ENCODE results near the gene NPC1. TPM values are rescaled to one million over a fixed set of nuclear protein-coding genes. Genes with fewer than 3 reads are reported as not detected.

NPC1 gene
- total RNA-seq, result 48.0 TPM

GRCh38 chr18:23586249-23587196 lies at the start of gene NPC1:
Gene NPC1 (minus strand): TSS chr18:23586506. CDS start chr18:23586343, 163 bp downstream.
- H3K9me3 ChIP-seq (ENCODE audit: control insufficient read depth in 3 of 3, low read length in 3 of 3), result no peaks in the 10 kb centered on the region
- H3K36me3 ChIP-seq (ENCODE audit: control insufficient read depth in 3 of 3, insufficient read depth in 3 of 3, low read length in 3 of 3), result no peaks in the 10 kb centered on the region
- peaks cover 15 to 17% (median 16%) of the 10 kb centered on the region in 3 donors for H3K4me1 ChIP-seq (ENCODE audit: control insufficient read depth in 3 of 3, insufficient read depth in 3 of 3, low read length in 3 of 3)
- peak within 1 kb of the TSS; percentile 89 to 93 (median 90) for H3K4me3 ChIP-seq (ENCODE audit: low read length in 3 of 3)
- H3K27ac ChIP-seq (ENCODE audit: low read depth, low read length), result peak within 1 kb of the TSS; percentile 100
- peaks cover 0 to 3% (median 0%) of the 10 kb centered on the region in 3 donors for H3K27me3 ChIP-seq (ENCODE audit: control insufficient read depth in 3 of 3, insufficient read depth in 3 of 3, low read length in 3 of 3)
- H3K9ac ChIP-seq (ENCODE audit: low read depth in 1 of 3, low read length in 3 of 3), result peak within 1 kb of the TSS; percentile 94 to 98 (median 97)

- H3K4me3 ChIP-seq (ENCODE audit: low read length in 3 of 3), result no peak overlapping the region
- no peaks in the 10 kb centered on the region for H3K36me3 ChIP-seq (ENCODE audit: control insufficient read depth in 3 of 3, insufficient read depth in 3 of 3, low read length in 3 of 3)
- no peaks in the 10 kb centered on the region for H3K27me3 ChIP-seq (ENCODE audit: control insufficient read depth in 3 of 3, insufficient read depth in 3 of 3, low read length in 3 of 3)
- H3K27ac ChIP-seq (ENCODE audit: low read depth, low read length), result no peak overlapping the region
- H3K4me1 ChIP-seq (ENCODE audit: control insufficient read depth in 3 of 3, insufficient read depth in 3 of 3, low read length in 3 of 3), result no peaks in the 10 kb centered on the region
- H3K9ac ChIP-seq (ENCODE audit: low read depth in 1 of 3, low read length in 3 of 3), result no peak overlapping the region
- H3K9me3 ChIP-seq (ENCODE audit: control insufficient read depth in 3 of 3, low read length in 3 of 3), result no peaks in the 10 kb centered on the region
Observed at GRCh38 chr18:23636071-23636399, 49.7 kb upstream of the NPC1 start.

- H3K27ac ChIP-seq (ENCODE audit: low read depth, low read length), result no peak overlapping the region
- H3K27me3 ChIP-seq (ENCODE audit: control insufficient read depth in 3 of 3, insufficient read depth in 3 of 3, low read length in 3 of 3), result no peaks in the 10 kb centered on the region
- no peaks in the 10 kb centered on the region for H3K4me1 ChIP-seq (ENCODE audit: control insufficient read depth in 3 of 3, insufficient read depth in 3 of 3, low read length in 3 of 3)
- H3K36me3 ChIP-seq (ENCODE audit: control insufficient read depth in 3 of 3, insufficient read depth in 3 of 3, low read length in 3 of 3), result no peaks in the 10 kb centered on the region
- no peak overlapping the region for H3K9ac ChIP-seq (ENCODE audit: low read depth in 1 of 3, low read length in 3 of 3)
- no peak overlapping the region for H3K4me3 ChIP-seq (ENCODE audit: low read length in 3 of 3)
- H3K9me3 ChIP-seq (ENCODE audit: control insufficient read depth in 3 of 3, low read length in 3 of 3), result no peaks in the 10 kb centered on the region
Observed at GRCh38 chr18:23635283-23636070, 49.2 kb upstream of the NPC1 start.

GRCh38 chr18:23634692-23635091 lies 48.4 kb upstream of the NPC1 start:
- H3K27ac ChIP-seq (ENCODE audit: low read depth, low read length), result no peak overlapping the region
- no peaks in the 10 kb centered on the region for H3K4me1 ChIP-seq (ENCODE audit: control insufficient read depth in 3 of 3, insufficient read depth in 3 of 3, low read length in 3 of 3)
- no peaks in the 10 kb centered on the region for H3K9me3 ChIP-seq (ENCODE audit: control insufficient read depth in 3 of 3, low read length in 3 of 3)

GRCh38 chr18:23632615-23633014 lies 46.3 kb upstream of the NPC1 start:
- Histone ChIP-seq H3K9me3 (ENCODE audit: control insufficient read depth in 3 of 3, low read length in 3 of 3) (no peaks in the 10 kb centered on the region), H3K4me1 (ENCODE audit: control insufficient read depth in 3 of 3, insufficient read depth in 3 of 3, low read length in 3 of 3) (no peaks in the 10 kb centered on the region), H3K4me3 (ENCODE audit: low read length in 3 of 3) (no peak overlapping the region), H3K9ac (ENCODE audit: low read depth in 1 of 3, low read length in 3 of 3) (no peak overlapping the region), H3K27ac (ENCODE audit: low read depth, low read length) (no peak overlapping the region), H3K27me3 (ENCODE audit: control insufficient read depth in 3 of 3, insufficient read depth in 3 of 3, low read length in 3 of 3) (no peaks in the 10 kb centered on the region), H3K36me3 (ENCODE audit: control insufficient read depth in 3 of 3, insufficient read depth in 3 of 3, low read length in 3 of 3) (no peaks in the 10 kb centered on the region)

More at GRCh38 chr18:23634692-23635091, 48.4 kb upstream of the NPC1 start:
- no peaks in the 10 kb centered on the region for H3K27me3 ChIP-seq (ENCODE audit: control insufficient read depth in 3 of 3, insufficient read depth in 3 of 3, low read length in 3 of 3)
- H3K4me3 ChIP-seq (ENCODE audit: low read length in 3 of 3), result no peak overlapping the region
- H3K36me3 ChIP-seq (ENCODE audit: control insufficient read depth in 3 of 3, insufficient read depth in 3 of 3, low read length in 3 of 3), result no peaks in the 10 kb centered on the region
- no peak overlapping the region for H3K9ac ChIP-seq (ENCODE audit: low read depth in 1 of 3, low read length in 3 of 3)

GRCh38 chr18:23631746-23632145 lies 45.4 kb upstream of the NPC1 start:
- Histone ChIP-seq H3K4me3 (ENCODE audit: low read length in 3 of 3) (peak overlapping the region in 1 of 3 donors; percentile 11), H3K9me3 (ENCODE audit: control insufficient read depth in 3 of 3, low read length in 3 of 3) (no peaks in the 10 kb centered on the region), H3K27me3 (ENCODE audit: control insufficient read depth in 3 of 3, insufficient read depth in 3 of 3, low read length in 3 of 3) (no peaks in the 10 kb centered on the region), H3K36me3 (ENCODE audit: control insufficient read depth in 3 of 3, insufficient read depth in 3 of 3, low read length in 3 of 3) (no peaks in the 10 kb centered on the region), H3K9ac (ENCODE audit: low read depth in 1 of 3, low read length in 3 of 3) (no peak overlapping the region), H3K4me1 (ENCODE audit: control insufficient read depth in 3 of 3, insufficient read depth in 3 of 3, low read length in 3 of 3) (peaks cover 0 to 8% (median 3%) of the 10 kb centered on the region in 3 donors), H3K27ac (ENCODE audit: low read depth, low read length) (no peak overlapping the region)

GRCh38 chr18:23631312-23631711 lies 45.0 kb upstream of the NPC1 start:
- H3K9ac ChIP-seq (ENCODE audit: low read depth in 1 of 3, low read length in 3 of 3), result no peak overlapping the region
- no peak overlapping the region for H3K4me3 ChIP-seq (ENCODE audit: low read length in 3 of 3)
- H3K27ac ChIP-seq (ENCODE audit: low read depth, low read length), result no peak overlapping the region
- peaks cover 0 to 10% (median 6%) of the 10 kb centered on the region in 3 donors for H3K4me1 ChIP-seq (ENCODE audit: control insufficient read depth in 3 of 3, insufficient read depth in 3 of 3, low read length in 3 of 3)
- H3K36me3 ChIP-seq (ENCODE audit: control insufficient read depth in 3 of 3, insufficient read depth in 3 of 3, low read length in 3 of 3), result no peaks in the 10 kb centered on the region
- H3K27me3 ChIP-seq (ENCODE audit: control insufficient read depth in 3 of 3, insufficient read depth in 3 of 3, low read length in 3 of 3), result no peaks in the 10 kb centered on the region
- H3K9me3 ChIP-seq (ENCODE audit: control insufficient read depth in 3 of 3, low read length in 3 of 3), result no peaks in the 10 kb centered on the region

- H3K4me1 ChIP-seq (ENCODE audit: control insufficient read depth in 3 of 3, insufficient read depth in 3 of 3, low read length in 3 of 3), result peaks cover 0 to 10% (median 6%) of the 10 kb centered on the region in 3 donors
- H3K27ac ChIP-seq (ENCODE audit: low read depth, low read length), result no peak overlapping the region
- no peak overlapping the region for H3K9ac ChIP-seq (ENCODE audit: low read depth in 1 of 3, low read length in 3 of 3)
- no peaks in the 10 kb centered on the region for H3K9me3 ChIP-seq (ENCODE audit: control insufficient read depth in 3 of 3, low read length in 3 of 3)
- H3K27me3 ChIP-seq (ENCODE audit: control insufficient read depth in 3 of 3, insufficient read depth in 3 of 3, low read length in 3 of 3), result no peaks in the 10 kb centered on the region
- H3K36me3 ChIP-seq (ENCODE audit: control insufficient read depth in 3 of 3, insufficient read depth in 3 of 3, low read length in 3 of 3), result no peaks in the 10 kb centered on the region
- no peak overlapping the region for H3K4me3 ChIP-seq (ENCODE audit: low read length in 3 of 3)
Observed at GRCh38 chr18:23629444-23629946, 43.2 kb upstream of the NPC1 start.

- no peaks in the 10 kb centered on the region for H3K27me3 ChIP-seq (ENCODE audit: control insufficient read depth in 3 of 3, insufficient read depth in 3 of 3, low read length in 3 of 3)
- no peak overlapping the region for H3K9ac ChIP-seq (ENCODE audit: low read depth in 1 of 3, low read length in 3 of 3)
- no peak overlapping the region for H3K4me3 ChIP-seq (ENCODE audit: low read length in 3 of 3)
- peaks cover 0 to 10% (median 6%) of the 10 kb centered on the region in 3 donors for H3K4me1 ChIP-seq (ENCODE audit: control insufficient read depth in 3 of 3, insufficient read depth in 3 of 3, low read length in 3 of 3)
- no peaks in the 10 kb centered on the region for H3K36me3 ChIP-seq (ENCODE audit: control insufficient read depth in 3 of 3, insufficient read depth in 3 of 3, low read length in 3 of 3)
- no peaks in the 10 kb centered on the region for H3K9me3 ChIP-seq (ENCODE audit: control insufficient read depth in 3 of 3, low read length in 3 of 3)
- no peak overlapping the region for H3K27ac ChIP-seq (ENCODE audit: low read depth, low read length)
Observed at GRCh38 chr18:23627970-23628369, 41.7 kb upstream of the NPC1 start.
